HL-60 (cell line): Measurements from ENCODE around the gene TRERF1.

Experiments
- POLR2AphosphoS5 ChIP-seq: IDR thresholded peaks from 2 replicates; pipeline ENCODE4 v1.6.1; 2012; ENCODE audit warnings: low read depth
- TF ChIP-seq, protein P1 (sequence below): IDR thresholded peaks from one replicate; pipeline ENCODE4 v1.5.1; 2011; ENCODE audit warnings: low read length, control low read depth, inconsistent platforms; ENCODE audit not compliant: insufficient read depth
- TF ChIP-seq, protein P2 (sequence below): IDR thresholded peaks from 2 replicates; pipeline ENCODE4 v1.6.1; 2012; ENCODE audit warnings: low read depth; ENCODE audit not compliant: insufficient replicate concordance

DNA sequence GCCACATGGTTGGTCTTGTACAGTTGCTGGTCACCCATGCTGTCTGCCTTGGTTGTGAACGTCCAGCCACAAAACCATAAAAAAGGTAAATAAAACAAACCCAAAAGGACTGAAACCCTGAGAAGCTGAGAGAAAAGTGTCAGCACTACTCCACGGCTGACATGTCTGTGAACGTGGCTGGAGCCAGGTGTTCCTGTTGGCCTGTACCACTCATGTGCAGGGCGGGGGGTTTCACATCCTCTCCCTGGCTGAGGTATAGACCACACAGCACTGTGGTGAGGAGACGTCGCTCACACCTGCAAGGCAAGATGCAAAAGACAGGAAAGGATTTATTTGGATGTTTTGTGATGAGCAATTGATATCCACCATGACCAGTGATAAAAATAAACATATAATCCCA lies 182.2 kb downstream of the TRERF1 start:
- TF ChIP-seq, protein P1, sequence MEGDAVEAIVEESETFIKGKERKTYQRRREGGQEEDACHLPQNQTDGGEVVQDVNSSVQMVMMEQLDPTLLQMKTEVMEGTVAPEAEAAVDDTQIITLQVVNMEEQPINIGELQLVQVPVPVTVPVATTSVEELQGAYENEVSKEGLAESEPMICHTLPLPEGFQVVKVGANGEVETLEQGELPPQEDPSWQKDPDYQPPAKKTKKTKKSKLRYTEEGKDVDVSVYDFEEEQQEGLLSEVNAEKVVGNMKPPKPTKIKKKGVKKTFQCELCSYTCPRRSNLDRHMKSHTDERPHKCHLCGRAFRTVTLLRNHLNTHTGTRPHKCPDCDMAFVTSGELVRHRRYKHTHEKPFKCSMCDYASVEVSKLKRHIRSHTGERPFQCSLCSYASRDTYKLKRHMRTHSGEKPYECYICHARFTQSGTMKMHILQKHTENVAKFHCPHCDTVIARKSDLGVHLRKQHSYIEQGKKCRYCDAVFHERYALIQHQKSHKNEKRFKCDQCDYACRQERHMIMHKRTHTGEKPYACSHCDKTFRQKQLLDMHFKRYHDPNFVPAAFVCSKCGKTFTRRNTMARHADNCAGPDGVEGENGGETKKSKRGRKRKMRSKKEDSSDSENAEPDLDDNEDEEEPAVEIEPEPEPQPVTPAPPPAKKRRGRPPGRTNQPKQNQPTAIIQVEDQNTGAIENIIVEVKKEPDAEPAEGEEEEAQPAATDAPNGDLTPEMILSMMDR = no peak
- no peak for TF ChIP-seq POLR2AphosphoS5
- TF ChIP-seq, protein P2, sequence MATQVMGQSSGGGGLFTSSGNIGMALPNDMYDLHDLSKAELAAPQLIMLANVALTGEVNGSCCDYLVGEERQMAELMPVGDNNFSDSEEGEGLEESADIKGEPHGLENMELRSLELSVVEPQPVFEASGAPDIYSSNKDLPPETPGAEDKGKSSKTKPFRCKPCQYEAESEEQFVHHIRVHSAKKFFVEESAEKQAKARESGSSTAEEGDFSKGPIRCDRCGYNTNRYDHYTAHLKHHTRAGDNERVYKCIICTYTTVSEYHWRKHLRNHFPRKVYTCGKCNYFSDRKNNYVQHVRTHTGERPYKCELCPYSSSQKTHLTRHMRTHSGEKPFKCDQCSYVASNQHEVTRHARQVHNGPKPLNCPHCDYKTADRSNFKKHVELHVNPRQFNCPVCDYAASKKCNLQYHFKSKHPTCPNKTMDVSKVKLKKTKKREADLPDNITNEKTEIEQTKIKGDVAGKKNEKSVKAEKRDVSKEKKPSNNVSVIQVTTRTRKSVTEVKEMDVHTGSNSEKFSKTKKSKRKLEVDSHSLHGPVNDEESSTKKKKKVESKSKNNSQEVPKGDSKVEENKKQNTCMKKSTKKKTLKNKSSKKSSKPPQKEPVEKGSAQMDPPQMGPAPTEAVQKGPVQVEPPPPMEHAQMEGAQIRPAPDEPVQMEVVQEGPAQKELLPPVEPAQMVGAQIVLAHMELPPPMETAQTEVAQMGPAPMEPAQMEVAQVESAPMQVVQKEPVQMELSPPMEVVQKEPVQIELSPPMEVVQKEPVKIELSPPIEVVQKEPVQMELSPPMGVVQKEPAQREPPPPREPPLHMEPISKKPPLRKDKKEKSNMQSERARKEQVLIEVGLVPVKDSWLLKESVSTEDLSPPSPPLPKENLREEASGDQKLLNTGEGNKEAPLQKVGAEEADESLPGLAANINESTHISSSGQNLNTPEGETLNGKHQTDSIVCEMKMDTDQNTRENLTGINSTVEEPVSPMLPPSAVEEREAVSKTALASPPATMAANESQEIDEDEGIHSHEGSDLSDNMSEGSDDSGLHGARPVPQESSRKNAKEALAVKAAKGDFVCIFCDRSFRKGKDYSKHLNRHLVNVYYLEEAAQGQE = no peak
